ENCODE measurements around the gene SLC22A17. TPM values are rescaled to one million over a fixed set of nuclear protein-coding genes. Genes with fewer than 3 reads are reported as not detected.
"Not testable (repeated sequence)": the region's sequence is repeated elsewhere in the genome, so short reads cannot be mapped to it uniquely, and the experiment has no call there.

SLC22A17 gene
- 1 to 10 TPM; 1.5 to 2.7 (median 2.1) TPM for total RNA-seq
- long read RNA-seq, result 0 reads

GRCh38 chr14:23352506-23353432 lies at the start of gene SLC22A17:
Gene SLC22A17, minus strand, starts transcription at chr14:23352887.
- H3K4me1 ChIP-seq, result peaks cover 0 to 6% (median 0%) of the 10 kb centered on the region in 4 donors
- peaks cover 0 to 7% of the 10 kb centered on the region in 2 donors for H3K27me3 ChIP-seq
- no peaks in the 10 kb centered on the region for H3K9me3 ChIP-seq
- H3K36me3 ChIP-seq, result no peaks in the 10 kb centered on the region
- H3K27ac ChIP-seq, result no peak within 1 kb of the TSS
- peak; percentile 22 for TF ChIP-seq POLR2A (IDR thresholded peaks at IDR 0.05)
- TF ChIP-seq, protein P1, sequence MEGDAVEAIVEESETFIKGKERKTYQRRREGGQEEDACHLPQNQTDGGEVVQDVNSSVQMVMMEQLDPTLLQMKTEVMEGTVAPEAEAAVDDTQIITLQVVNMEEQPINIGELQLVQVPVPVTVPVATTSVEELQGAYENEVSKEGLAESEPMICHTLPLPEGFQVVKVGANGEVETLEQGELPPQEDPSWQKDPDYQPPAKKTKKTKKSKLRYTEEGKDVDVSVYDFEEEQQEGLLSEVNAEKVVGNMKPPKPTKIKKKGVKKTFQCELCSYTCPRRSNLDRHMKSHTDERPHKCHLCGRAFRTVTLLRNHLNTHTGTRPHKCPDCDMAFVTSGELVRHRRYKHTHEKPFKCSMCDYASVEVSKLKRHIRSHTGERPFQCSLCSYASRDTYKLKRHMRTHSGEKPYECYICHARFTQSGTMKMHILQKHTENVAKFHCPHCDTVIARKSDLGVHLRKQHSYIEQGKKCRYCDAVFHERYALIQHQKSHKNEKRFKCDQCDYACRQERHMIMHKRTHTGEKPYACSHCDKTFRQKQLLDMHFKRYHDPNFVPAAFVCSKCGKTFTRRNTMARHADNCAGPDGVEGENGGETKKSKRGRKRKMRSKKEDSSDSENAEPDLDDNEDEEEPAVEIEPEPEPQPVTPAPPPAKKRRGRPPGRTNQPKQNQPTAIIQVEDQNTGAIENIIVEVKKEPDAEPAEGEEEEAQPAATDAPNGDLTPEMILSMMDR (IDR thresholded peaks at IDR 0.05), result peak in 1 of 4 donors; percentile 10
- peak; percentile 80 to 91 (median 83) for ATAC-seq
- intact Hi-C loops (cut with DNase I), result no loop called here
- 2% methylated on average over 18 of the region's 42 CpGs for WGBS (ENCODE audit: insufficient coverage, low coverage, low lambda C conversion rate, missing lambda C conversion rate)
- peak within 1 kb of the TSS; percentile 37 to 55 (median 43) for H3K4me3 ChIP-seq
- peak; percentile 52 to 60 (median 59) for DNase-seq

DNA sequence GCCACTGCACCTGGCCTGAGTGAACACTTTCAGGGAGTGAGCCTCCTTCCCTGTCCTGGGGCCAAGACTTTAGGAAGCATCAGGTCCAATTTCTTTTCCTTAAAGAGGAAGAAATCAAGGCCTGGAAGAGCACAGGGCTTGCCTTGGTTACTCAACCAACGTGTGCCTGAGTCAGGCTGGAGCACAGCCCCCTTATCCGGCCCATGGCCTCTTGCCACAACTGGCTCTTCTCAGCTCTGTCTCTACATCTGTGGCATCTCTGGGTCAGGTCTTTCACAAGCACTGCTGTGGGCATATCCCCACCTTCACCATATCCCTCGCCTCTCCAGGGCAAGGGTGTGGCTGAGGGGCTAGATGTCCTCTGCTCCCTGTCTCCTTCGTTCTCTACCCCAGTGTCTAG lies 48.6 kb upstream of the SLC22A17 start:
- WGBS (ENCODE audit: insufficient coverage, low coverage, low lambda C conversion rate, missing lambda C conversion rate), result 86% methylated on average over 1 of the region's 4 CpGs
- Histone ChIP-seq H3K4me3 (no peak overlapping the region), H3K4me1 (no peaks in the 10 kb centered on the region), H3K27me3 (no peaks in the 10 kb centered on the region), H3K9me3 (no peaks in the 10 kb centered on the region), H3K36me3 (no peaks in the 10 kb centered on the region), H3K27ac (no peak overlapping the region)
- intact Hi-C loops (cut with DNase I), result no loop called here
- no peak for ATAC-seq
- no peak for DNase-seq
- TF ChIP-seq POLR2A (IDR thresholded peaks at IDR 0.05), result no peak
- TF ChIP-seq, protein P1 (IDR thresholded peaks at IDR 0.05), result no peak

GRCh38 chr14:23400496-23401149 lies 47.9 kb upstream of the SLC22A17 start:
- H3K27ac ChIP-seq; H3K9me3 ChIP-seq; H3K36me3 ChIP-seq; intact Hi-C loops (cut with DNase I); H3K4me1 ChIP-seq; H3K27me3 ChIP-seq; H3K4me3 ChIP-seq; ATAC-seq; DNase-seq: not testable (repeated sequence)
- no CpG with 5 or more reads among the region's 16 CpGs for WGBS (ENCODE audit: insufficient coverage, low coverage, low lambda C conversion rate, missing lambda C conversion rate)

DNA sequence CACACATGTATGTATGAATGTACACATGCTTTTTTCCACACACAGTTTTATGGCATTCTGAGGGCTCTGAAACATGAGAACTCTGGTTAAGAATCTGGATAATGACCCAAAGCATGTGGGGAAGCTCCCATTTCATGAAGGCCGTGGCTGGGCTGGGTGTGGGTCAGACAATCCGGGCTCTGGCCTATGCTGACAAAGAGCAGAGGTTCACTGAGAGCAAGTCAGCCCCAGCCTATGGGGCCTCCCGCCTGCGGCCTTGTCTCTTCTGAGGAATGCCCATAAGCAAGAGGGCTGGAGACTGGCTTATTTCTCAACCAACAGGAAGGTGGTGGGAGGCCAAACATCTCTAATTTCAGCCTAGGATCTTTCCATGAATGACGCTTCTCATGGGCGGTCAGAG lies 46.9 kb upstream of the SLC22A17 start:
- Histone ChIP-seq H3K27me3 (no peaks in the 10 kb centered on the region), H3K36me3 (no peaks in the 10 kb centered on the region), H3K4me1 (no peaks in the 10 kb centered on the region), H3K9me3 (no peaks in the 10 kb centered on the region), H3K27ac (no peak overlapping the region), H3K4me3 (no peak overlapping the region)
- 100% methylated on average over 1 of the region's 6 CpGs for WGBS (ENCODE audit: insufficient coverage, low coverage, low lambda C conversion rate, missing lambda C conversion rate)
- ATAC-seq (no peak), DNase-seq (no peak)
- intact Hi-C loops (cut with DNase I), result no loop called here
- TF ChIP-seq, protein P1 (IDR thresholded peaks at IDR 0.05), result no peak
- TF ChIP-seq POLR2A (IDR thresholded peaks at IDR 0.05), result no peak

GRCh38 chr14:23399136-23399535 lies 46.4 kb upstream of the SLC22A17 start:
- WGBS (ENCODE audit: insufficient coverage, low coverage, low lambda C conversion rate, missing lambda C conversion rate), result 82% methylated on average over 1 of the region's 3 CpGs
- no peak for ATAC-seq
- TF ChIP-seq, protein P1 (IDR thresholded peaks at IDR 0.05), result no peak
- TF ChIP-seq POLR2A (IDR thresholded peaks at IDR 0.05), result no peak
- no peaks in the 10 kb centered on the region for H3K36me3 ChIP-seq
- no peaks in the 10 kb centered on the region for H3K9me3 ChIP-seq
- H3K4me1 ChIP-seq, result no peaks in the 10 kb centered on the region
- H3K4me3 ChIP-seq, result no peak overlapping the region
- DNase-seq, result no peak
- intact Hi-C loops (cut with DNase I), result no loop called here
- no peaks in the 10 kb centered on the region for H3K27me3 ChIP-seq
- no peak overlapping the region for H3K27ac ChIP-seq

All from right lobe of liver (tissue), 6 donors.